A673 (cell line): Measurements from ENCODE around the gene RNGTT. TPM values are rescaled to one million over a fixed set of nuclear protein-coding genes. Genes with fewer than 3 reads are reported as not detected.

Source experiments
- BruUV-seq: library from RNA; stranded (reverse); fragments of 400-500 nt; replicated peaks from 2 replicates; lab custom pipeline; 2021; lab: Mats Ljungman, UMichigan
- CTCF ChIA-PET: fragments of 300-600 bp; sonication (Branson Sonifier 250); formaldehyde crosslinking; loops from one replicate; lab custom pipeline; 2022; ENCODE audit warnings: antibody characterized with exemption; lab: Charles Lee
- POLR2A ChIA-PET: fragments of 300-600 bp; sonication (Branson Sonifier 250); formaldehyde crosslinking; loops from one replicate; lab custom pipeline; 2022; ENCODE audit warnings: antibody characterized with exemption; ENCODE audit not compliant: low non-redundant PET; lab: Charles Lee
- DNase-seq: peaks from one replicate; pipeline ENCODE4 v3.0.0-alpha.2; 2015; ENCODE audit warnings: low spot score
- H3K27ac ChIP-seq: fragments of 200-600 bp; sonication (generic); 2 replicates; pipeline ENCODE4 v1.5.1; 2016; ENCODE audit warnings: mixed run types, low read depth, mild to moderate bottlenecking, mixed read lengths, antibody characterized with exemption, low read length; ENCODE audit not compliant: poor library complexity, severe bottlenecking
- H3K27me3 ChIP-seq: fragments of 200-600 bp; sonication (generic); replicated peaks from 2 replicates; pipeline ENCODE4 v1.6.1; 2017; ENCODE audit warnings: mixed run types, low read depth, mild to moderate bottlenecking, mixed read lengths, antibody characterized with exemption, low read length; ENCODE audit not compliant: insufficient read depth, poor library complexity
- H3K36me3 ChIP-seq: fragments of 200-600 bp; sonication (generic); 2 replicates; pipeline ENCODE4 v1.6.1; 2016; ENCODE audit warnings: mixed run types, mild to moderate bottlenecking, mixed read lengths, antibody characterized with exemption, low read length; ENCODE audit not compliant: insufficient read depth, poor library complexity, severe bottlenecking
- H3K4me1 ChIP-seq: fragments of 200-600 bp; sonication (generic); 2 replicates; pipeline ENCODE4 v1.6.1; 2017; ENCODE audit warnings: mixed run types, mild to moderate bottlenecking, mixed read lengths, antibody characterized with exemption, low read length; ENCODE audit not compliant: insufficient read depth, poor library complexity, severe bottlenecking
- H3K4me3 ChIP-seq: fragments of 200-600 bp; sonication (generic); 2 replicates; pipeline ENCODE4 v1.5.1; 2016; ENCODE audit warnings: low read depth, mixed run types, mild to moderate bottlenecking, mixed read lengths, low read length; ENCODE audit not compliant: poor library complexity, severe bottlenecking
- H3K9me3 ChIP-seq: fragments of 200-600 bp; sonication (generic); 2 replicates; pipeline ENCODE4 v1.6.1; 2016; ENCODE audit warnings: mixed run types, low read depth, mild to moderate bottlenecking, mixed read lengths, antibody characterized with exemption, low read length; ENCODE audit not compliant: poor library complexity, severe bottlenecking
- CTCF ChIP-seq: fragments of 300-800, 200-600 bp; sonication (generic); conservative IDR thresholded peaks from 2 replicates; pipeline ENCODE4 v1.5.1; 2017; ENCODE audit warnings: low read depth, mild to moderate bottlenecking, antibody characterized with exemption, low read length, moderate library complexity, mixed read lengths
- EZH2 ChIP-seq: fragments of 200-600 bp; sonication (generic); IDR thresholded peaks from 2 replicates; pipeline ENCODE4 v1.6.1; 2017; ENCODE audit warnings: borderline replicate concordance, low read depth, mild to moderate bottlenecking, mixed read lengths, antibody characterized with exemption, low read length; ENCODE audit not compliant: poor library complexity, severe bottlenecking
- intact Hi-C: fragments of 100-400 bp; cut with micrococcal nuclease; formaldehyde crosslinking; loops from one replicate; pipeline ENCODE4 v1.10.0; 2022; ENCODE audit not compliant: unreplicated experiment
- total RNA-seq: library from RNA; stranded (reverse); gene quantifications from 2 replicates; pipeline ENCODE4 v1.2.3, GENCODE V29; 2021

The RNGTT gene
- total RNA-seq, 1 experiment from 2014 or later = 31.8 TPM

DNA sequence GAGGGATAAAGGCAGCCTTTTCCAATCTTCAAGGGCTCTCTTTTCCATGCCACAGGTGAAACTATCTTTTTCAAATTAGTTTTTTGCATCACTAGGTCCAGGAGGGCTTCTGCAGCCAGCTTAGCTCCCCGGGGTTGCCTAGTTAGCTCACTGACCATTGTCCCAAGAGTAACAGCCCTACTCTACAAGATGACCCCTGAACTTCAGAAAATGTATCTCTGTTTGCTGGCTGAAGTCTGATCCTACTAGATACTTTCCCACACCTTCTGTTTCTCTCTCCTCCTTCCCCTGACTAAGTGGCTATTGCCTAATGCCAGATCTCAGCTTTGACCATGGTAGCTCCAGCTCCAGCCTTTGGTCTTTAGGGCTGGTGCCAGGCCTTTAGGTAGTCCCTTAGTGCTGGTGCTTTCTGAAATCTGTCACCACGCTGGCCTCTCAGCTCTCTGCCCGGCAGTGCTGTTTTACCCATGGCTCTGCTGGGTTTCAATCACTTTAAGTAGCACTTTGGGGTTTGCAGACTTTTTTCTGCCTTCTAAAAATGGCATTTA lies 255.1 kb downstream of the RNGTT start:
- CTCF ChIA-PET = no interaction called here
- no peak overlapping the region for H3K4me3 ChIP-seq

GRCh38 chr6:88705601-88706000 lies 257.8 kb downstream of the RNGTT start:
- DNase-seq = no peak
- H3K36me3 ChIP-seq = no peaks in the 10 kb centered on the region
- CTCF ChIA-PET = no interaction called here
- H3K27me3 ChIP-seq = no peaks in the 10 kb centered on the region
- no peaks in the 10 kb centered on the region for H3K9me3 ChIP-seq
- POLR2A ChIA-PET = no interaction called here
- BruUV-seq = no TSS peak
- H3K4me1 ChIP-seq = no peaks in the 10 kb centered on the region
- intact Hi-C loops = no loop called here
- TF ChIP-seq EZH2 = no peak
- TF ChIP-seq CTCF = no peak
- no peak overlapping the region for H3K27ac ChIP-seq
- no peak overlapping the region for H3K4me3 ChIP-seq

More for the DNA sequence above, 255.1 kb downstream of the RNGTT start:
- H3K27me3 ChIP-seq = no peaks in the 10 kb centered on the region
- no TSS peak for BruUV-seq
- no peaks in the 10 kb centered on the region for H3K36me3 ChIP-seq
- POLR2A ChIA-PET = no interaction called here
- DNase-seq = no peak
- H3K9me3 ChIP-seq = no peaks in the 10 kb centered on the region
- H3K4me1 ChIP-seq = no peaks in the 10 kb centered on the region
- TF ChIP-seq CTCF (no peak), EZH2 (no peak)
- no peak overlapping the region for H3K27ac ChIP-seq
- intact Hi-C loops = no loop called here

DNA sequence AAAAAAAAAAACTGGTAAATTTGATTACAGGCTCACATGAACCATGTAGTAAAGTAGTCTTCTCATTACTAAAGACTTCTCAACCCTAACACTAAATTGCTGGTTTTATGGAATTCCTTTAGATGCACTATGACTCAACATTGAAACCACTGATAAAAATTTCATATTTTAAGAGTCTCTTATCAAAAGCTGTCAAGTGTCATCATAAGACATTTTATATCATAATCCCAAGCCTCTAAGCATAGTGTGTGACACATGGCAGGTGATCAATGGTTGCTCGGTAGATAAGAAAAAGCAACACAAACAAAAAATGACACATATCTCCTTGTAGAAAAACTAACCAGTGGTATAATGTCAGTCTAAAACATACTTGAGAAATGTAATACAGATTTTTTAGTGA lies 258.4 kb downstream of the RNGTT start:
- H3K4me1 ChIP-seq = no peaks in the 10 kb centered on the region
- intact Hi-C loops = no loop called here
- no peak overlapping the region for H3K27ac ChIP-seq
- no peaks in the 10 kb centered on the region for H3K9me3 ChIP-seq
- H3K36me3 ChIP-seq = no peaks in the 10 kb centered on the region
- BruUV-seq = no TSS peak
- DNase-seq = no peak
- no peaks in the 10 kb centered on the region for H3K27me3 ChIP-seq
- H3K4me3 ChIP-seq = no peak overlapping the region
- POLR2A ChIA-PET = no interaction called here
- CTCF ChIA-PET = no interaction called here
- TF ChIP-seq EZH2 = no peak
- TF ChIP-seq CTCF = no peak
